Measurements from ENCODE around the gene EIF3C.
"Not testable (repeated sequence)": the region's sequence is repeated elsewhere in the genome, so short reads cannot be mapped to it uniquely, and the experiment has no call there.

EIF3C gene

DNA sequence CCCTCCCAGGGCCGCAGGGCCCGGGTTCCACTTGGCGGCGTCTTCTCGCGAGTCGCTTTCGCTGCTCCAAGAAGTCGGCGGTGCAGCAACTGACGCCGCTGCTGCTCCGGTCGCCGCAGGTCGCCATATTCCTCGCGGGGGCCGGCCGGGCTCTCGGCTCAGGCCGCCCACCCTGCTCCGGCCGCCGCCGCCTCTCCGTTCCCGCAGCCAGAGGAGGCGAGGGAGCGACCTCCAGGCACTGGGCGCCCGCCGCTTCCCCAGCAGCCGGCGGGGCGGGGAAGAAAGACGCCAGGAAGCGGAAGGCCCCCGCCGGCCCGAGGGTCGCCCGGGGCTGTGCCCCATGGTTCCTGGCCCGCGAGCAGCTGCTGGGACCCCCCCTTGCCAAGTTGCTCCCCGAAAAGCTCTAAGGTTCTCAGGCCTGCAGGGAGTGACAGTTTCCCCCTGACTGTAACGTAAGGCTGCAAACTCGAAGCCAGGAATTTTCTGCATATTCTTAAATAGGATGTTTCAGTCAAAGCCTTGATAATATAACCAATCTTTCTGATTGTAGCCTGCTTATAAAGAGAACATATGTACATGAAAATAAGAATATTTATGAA lies 39.3 kb downstream of the EIF3C start:
- DNase-seq (ENCODE audit: low read depth) = not testable (repeated sequence)

- DNase-seq (ENCODE audit: low read depth) = not testable (repeated sequence)
These were observed 40.2 kb downstream of the EIF3C start, which contains the start of gene NPIPB9 for GRCh38 chr16:28751487-28751886. Gene NPIPB9, plus strand, starts transcription at chr16:28751787.

GRCh38 chr16:28781697-28782096 lies 70.4 kb downstream of the EIF3C start:
- not testable (repeated sequence) for DNase-seq (ENCODE audit: low read depth)

- DNase-seq (ENCODE audit: low read depth) = not testable (repeated sequence)
These were observed 71.1 kb downstream of the EIF3C start for GRCh38 chr16:28782357-28782756.

Data from activated T-cell treated with anti-CD3 and anti-CD28 coated beads for 48 hours (primary cell).